Stimulated activated CD4-positive, alpha-beta T cell treated with anti-CD3 and anti-CD28 coated beads, Interleukin-4, amount 100 ng/mL, for 48 hours (primary cell): ENCODE measurements around the gene SNX1.
"Not testable (repeated sequence)": the region's sequence is repeated elsewhere in the genome, so short reads cannot be mapped to it uniquely, and the experiment has no call there.

Source experiments
- DNase-seq, 2 donors: peaks; one replicate each; pipeline ENCODE4 v3.0.0-alpha.2; 2020; ENCODE audit warnings: low read depth in 2 of 2

The SNX1 gene

DNA sequence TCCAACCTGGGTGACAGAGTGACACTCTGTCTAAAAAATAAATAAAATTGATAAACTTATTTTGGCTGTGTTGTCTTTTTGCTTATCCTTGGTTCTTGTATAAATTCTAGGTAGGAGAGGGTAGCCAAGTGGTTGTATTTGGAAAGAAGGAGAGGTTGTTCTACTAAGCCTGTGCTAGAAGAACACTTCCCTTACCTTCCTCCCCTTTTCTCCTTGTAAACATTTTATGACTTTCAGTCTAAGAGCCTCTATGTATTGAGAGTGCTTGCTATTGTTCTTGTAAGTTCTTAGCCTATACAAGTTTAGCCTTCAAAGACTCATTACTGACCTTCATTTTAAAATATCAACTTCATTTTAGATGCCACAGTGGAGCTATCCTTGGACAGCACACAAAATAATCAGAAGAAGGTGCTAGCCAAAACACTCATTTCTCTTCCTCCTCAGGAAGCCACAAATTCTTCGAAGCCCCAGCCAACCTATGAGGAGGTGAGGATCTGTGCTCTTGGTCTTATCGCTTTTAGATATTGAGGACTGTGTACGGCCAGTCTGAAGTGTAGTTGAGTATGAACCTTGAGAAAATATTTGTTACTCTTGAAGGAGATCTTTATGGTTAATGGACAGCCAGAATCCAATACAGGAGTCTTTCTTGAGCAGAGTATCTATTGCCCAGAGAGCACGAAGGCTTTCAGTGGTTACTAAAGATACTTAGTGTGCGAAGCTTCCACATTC is 22.1 kb downstream of the SNX1 start:
- DNase-seq = no peak

DNA sequence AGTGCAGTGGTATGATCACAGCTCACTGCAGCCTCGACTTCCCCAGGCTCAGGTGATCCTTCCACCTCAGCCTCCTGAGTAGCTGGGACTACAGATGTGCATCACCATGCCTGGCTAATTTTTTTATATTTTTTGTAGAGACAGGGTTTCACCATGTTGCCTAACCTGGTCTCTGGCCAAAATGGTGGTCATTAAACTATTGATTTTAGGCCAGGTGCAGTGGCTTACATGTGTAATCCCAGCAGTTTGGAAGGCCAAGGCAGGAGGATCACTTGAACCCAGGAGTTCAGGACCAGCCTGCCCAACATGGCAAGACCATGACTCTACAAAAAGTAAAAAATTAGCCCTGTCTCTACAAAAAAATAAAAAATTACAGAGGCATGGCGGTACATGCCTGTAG is 24.5 kb downstream of the SNX1 start:
- not testable (repeated sequence) for DNase-seq

DNA sequence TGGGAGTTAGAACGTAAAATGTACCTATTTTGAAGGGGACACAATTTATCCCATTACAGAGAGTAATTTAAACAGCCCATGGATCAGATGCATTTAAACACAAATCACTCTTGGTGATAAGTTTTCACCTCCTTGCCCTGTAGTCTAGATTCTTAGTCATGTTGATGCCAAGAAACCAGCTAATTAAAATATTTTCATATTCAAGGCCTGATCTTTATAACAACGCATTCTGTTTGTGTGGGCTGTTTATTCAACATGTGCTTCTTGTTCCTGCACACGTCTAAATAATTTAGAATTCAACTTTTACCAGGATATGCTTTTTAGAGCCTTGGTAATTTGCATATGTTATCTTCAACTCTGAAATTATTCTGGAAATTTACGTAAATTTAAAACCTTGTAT is 25.8 kb downstream of the SNX1 start:
- DNase-seq = no peak

DNA sequence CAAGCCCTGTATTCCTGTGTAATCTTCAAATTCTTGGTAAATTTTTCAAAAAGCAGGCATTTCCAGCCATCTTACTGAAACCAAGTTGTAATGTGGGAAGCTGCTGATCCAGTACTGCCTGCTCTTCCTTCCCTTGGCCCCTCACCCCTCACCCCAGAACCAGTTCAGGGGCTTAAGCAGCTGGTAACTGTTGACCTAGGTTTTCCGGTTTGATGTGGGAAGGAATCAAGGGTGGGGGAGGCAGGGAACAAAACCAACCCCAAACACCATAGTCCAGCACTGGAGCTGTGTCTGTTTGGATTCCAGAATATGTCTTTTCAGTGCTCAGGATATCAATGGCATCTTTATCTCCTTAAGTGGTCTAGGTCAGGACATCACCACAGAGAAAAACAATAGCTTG is 26.7 kb downstream of the SNX1 start:
- no peak for DNase-seq

DNA sequence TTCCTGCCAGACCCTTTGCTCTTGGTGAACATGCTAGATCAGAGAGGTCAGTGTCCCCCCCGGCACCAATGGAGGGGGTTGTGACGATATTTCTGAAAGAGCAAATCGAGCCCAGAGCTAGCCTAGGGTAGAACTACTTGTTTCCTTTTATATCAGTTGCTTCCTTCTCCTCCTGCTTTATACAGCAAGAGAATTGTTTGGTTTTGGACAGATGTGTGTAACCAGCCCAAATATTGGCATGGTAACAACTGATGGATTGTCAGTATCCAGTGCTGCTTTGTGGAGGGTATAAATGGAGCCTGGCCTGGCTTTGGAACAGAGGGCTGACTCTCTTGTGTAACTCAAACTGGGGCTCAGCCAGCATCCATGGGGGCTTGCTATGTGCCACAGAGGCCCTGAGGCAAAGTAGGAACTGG is 27.2 kb downstream of the SNX1 start:
- no peak for DNase-seq

DNA sequence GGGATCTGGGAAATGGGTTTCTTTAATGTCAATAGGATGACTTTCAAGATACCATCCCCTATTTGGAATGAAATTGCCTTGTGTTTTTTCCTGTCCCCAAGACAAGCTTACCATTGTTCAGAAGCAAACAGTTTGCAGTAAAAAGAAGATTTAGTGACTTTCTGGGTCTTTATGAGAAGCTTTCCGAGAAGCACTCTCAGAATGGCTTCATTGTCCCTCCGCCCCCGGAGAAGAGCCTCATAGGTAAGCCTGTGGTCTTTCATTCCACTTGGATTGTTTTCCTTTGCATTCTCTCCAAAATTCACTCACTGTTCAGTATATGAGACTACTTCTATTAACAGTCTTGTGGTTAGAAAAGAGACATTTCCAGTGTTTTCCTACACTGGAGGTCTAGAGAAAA is 30.2 kb downstream of the SNX1 start:
- no peak for DNase-seq

DNA sequence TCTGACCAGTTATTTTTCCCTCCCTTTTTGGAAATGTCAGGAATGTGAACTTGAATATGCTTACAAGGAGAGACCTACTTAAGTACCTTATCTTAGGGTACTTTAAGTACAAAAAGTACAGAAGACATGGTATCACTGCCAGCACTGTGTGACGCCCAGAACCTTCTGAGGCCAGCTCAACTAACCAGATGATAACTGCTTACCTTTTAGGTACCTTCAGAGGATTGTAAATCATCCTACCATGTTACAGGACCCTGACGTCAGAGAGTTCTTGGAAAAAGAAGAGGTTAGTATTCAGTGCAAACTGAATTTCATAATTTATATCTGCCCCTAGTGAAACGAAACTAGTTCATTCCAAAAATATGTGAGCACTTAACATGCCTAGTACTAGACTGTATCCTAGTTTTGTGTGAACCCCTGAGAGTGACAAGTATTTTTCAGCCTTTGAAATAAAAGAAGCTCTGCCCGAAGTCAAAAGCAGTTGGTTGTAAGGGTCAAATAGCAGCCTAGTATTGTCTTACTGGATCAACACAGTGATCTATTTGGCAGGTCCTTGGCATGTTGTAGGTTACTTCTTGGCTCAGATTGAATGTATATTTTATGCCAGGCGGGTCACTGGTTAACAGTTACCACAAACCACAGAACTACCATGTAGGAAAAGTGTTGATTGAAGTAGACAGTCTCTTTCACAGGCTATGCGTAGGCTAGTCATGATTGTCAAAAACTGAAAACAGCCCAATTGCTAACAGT is 31.9 kb downstream of the SNX1 start:
- DNase-seq = no peak

DNA sequence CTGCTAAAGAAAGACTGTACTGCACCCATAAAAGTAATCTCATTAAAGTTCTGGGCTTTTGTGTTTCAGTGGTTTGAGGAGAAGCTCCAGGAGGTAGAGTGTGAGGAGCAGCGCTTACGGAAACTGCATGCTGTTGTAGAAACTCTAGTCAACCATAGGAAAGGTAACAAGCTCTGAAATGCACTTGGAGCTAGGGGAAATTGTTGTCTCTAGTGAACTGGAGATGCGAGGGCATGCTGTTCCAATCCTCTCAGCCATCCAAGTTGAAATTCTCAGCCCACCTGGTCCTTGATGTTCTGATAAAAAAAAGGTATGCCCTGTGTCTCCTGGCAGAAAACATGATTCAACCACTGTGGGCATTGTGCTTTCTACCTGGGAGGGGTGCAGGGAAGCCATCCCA is 34.4 kb downstream of the SNX1 start:
- DNase-seq = no peak

DNA sequence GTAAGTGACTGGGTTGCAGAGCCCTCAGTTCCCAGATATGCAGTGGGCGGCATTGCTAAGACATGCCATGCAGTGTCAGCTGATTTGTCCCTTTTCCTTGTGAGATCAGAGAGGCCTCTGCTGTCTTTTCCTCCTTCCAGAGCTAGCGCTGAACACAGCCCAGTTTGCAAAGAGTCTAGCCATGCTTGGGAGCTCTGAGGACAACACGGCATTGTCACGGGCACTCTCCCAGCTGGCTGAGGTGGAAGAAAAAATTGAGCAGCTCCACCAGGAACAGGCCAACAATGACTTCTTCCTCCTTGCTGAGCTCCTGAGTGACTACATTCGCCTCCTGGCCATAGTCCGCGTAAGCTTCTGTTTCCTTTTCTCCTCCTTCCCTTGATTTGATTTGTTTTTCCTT is 35.8 kb downstream of the SNX1 start:
- no peak for DNase-seq

DNA sequence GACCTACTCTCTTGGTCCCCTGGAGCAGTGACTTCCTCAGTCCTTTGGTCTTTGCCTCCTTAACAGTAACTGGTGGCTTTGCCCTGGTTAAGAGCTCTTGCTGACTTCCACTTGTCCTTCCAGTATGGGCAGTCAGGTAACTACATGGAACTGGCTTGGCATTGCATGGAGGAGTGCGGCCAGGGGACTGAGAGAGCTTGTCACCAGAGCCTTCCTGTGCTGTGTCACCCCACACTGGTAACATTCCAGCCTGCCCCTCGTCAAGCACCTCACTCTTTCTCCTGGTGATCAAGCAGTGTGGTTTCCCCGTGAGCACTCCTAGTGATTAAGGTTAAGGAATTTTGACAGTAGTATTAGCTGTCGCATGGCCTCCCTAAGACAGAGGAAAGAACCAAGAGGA is 36.4 kb downstream of the SNX1 start:
- DNase-seq = no peak

DNA sequence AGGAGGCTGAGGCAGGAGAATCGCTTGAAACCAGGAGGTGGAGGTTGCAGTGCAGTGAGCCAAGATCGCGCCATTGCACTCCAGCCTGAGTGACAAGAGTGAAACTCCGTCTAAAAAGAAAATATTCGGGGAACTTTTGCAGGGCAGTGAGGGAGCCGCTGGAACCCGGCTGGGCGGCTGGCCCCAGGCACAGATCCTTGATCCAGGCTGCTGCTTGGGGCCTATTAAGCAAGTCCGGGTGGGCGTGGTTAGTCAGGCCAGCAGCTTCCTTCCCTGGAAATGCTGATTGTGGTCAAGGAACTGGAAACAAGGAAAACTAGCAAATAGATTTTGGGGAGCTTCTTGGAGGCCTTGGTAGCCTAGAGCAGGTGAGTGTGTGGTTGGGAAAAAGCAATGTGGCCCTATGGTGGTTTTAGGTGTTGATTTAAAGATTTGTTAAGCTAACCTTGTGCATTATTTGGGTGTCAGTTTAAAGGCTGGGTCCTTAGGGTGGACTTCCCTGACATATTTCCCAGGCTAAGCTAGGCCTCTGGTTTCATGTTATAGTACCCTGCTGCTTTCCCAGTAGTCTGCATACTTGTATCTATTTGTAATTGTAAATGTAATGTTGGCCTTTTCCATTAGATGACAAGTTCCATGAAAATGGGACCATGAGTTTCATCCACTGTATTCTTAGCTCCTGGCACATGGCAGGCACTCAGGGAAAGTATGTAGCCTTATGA is 38.0 kb downstream of the SNX1 start:
- no peak for DNase-seq

DNA sequence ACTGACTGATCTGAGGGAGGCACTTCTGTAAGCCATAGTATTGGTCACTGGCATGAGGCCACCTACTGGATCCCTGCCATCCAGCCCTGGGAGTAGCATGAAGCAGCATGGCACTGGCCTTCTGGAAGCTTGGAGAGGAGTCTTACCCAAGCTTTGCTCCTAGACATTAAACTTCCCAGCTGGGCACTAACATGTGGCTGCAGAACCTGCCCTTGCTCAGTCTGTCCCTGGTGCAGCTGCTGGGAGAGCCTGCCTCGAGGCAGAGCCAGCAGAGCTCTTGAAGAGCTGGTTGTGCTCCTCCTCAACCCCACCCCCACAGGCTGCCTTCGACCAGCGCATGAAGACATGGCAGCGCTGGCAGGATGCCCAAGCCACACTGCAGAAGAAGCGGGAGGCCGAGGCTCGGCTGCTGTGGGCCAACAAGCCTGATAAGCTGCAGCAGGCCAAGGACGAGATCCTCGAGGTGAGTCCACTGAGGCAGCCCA is 38.6 kb downstream of the SNX1 start:
- DNase-seq = no peak

DNA sequence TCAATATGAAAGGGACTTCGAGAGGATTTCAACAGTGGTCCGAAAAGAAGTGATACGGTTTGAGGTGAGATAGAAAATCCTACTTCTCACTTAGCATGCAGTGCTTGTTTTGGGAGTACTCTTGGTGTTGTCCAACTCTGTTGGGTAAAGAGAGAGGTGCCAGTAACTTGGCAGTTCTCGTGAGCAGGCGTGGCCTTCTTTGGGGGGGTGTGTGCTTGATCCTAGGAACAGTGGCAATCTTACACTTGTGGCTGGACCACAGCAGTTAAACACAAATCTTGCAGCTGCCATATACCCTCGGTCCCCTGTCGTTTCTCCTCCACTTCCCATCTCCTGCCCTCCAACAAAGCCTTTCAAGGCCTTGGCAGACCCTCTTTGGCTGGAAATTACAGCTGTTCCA is 40.6 kb downstream of the SNX1 start:
- no peak for DNase-seq

DNA sequence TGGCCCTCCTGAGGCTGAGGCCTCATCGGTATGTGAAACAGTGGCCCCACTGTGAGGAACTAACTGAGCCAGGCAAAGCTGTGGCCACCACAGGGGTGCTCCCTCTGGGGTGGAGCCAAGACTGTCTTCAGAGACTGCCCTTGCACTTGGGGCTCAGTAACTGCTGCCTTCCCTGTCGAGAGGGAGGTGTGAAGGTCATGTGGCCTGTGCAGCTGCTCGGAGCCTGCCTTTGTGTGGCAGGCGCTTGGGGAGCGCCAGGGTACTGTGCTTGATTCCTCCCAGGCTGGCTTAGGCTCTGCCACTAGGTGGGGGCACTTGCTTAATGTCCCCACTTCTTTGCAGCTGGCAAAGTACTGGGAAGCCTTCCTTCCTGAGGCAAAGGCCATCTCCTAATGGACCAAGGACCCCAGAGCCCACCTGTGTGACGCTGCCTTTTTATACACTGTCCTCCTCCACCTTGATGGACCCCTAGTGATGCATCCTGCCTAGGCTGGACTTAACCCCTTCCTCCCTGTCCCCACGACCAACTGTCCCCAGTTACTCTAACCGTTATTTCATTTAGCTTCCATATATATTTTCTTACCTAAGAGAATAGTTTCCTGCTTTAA is 41.5 kb downstream of the SNX1 start:
- DNase-seq = no peak

DNA sequence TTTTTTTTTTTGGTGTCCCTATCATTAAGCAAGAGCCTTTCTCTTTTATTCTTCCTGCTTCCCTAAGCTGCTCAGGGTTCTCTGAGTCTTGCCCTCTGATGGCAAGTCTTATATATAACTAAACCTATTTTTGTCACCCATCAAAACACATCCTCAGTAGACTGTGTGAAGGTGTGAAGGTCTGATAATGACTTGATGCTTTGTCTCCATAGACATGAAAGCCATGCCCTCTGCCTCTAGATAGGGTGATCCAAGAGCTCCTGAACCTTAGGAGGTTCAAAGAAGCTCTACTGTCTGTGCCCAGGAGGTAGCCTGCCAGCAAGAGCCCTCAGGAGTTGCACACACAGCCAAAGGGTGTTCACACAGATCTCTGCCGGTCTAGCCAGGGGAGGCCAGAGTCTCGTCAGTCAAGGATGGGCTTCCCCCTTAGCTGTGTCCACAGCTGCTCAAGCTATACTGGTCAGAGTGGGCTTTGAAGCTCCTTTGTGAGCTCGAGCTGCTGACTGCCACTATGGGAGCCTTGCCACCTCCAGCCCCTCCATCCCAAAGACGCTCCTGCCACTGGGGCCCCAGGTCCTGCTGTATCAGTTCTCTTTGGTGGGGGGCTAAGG is 42.7 kb downstream of the SNX1 start:
- no peak for DNase-seq

DNA sequence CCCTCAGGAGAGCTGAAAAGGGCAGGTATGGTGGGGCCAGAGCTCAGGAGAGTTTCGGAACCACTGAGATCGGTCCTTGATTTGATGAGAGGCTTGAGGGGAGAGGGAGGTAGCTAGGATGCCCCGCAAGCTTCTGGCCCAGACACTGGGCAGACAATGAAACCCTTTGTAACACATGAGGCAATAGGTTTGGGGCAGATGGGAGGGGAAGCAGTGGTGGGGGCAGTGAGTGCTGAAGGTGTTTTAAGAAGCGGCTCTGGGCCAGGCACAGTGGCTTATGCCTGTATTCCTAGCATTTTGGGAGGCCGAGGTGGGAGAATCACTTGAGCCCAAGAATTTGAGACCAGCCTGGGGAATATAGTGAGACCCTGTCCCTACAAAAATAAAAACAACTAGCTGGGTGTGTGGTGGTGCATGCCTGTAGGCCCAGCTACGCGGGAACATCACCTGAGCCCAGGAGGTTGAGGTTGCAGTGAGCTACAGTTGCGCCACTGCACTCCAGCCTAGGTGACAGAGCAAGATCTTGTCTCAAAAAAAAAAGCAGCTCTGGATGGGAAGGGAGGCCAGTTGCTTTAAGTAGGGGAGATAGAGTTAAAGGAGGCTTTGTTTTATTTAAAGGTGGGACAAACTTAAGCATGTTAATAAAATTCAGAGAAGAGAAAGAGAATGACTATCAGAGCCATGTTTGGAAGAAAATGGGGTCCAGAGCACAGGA is 46.2 kb downstream of the SNX1 start:
- no peak for DNase-seq

DNA sequence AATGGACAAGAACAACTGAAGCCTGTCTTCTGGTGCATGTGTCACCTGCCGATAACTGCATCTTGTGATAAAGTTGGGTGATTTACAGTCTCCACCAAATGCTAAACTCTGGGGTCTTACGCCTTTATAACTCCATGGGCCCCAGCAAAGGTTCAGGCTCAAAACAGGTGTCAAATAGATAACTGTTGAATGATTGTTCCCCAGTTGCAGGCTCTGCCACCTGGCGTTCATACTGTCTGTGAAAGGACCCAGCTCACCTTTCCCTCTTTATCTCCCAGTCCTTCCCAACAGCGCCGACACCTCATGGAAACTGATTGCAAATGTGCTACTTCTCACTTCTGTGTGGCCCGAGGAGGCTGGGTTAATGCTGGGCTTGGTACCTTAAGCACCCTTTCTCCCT is 47.5 kb downstream of the SNX1 start:
- no peak for DNase-seq

DNA sequence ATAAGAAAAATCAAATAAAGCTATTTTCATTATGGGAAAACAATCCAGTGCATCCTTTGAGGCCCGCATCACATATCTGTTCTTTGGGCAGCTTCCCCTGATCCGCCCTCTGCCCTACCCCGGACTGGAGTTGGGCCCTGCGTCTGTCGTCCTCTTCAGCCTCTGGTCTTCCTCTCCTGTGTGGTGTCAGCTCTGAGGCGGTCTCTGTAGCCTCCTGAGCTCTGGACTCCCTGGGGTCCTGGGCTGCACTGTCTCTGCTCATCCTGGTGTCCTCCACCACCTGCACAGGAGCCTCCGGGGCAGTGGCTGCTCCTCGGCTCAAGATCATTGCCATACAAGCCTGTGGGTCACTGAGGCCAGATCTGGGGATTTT is 48.4 kb downstream of the SNX1 start:
- DNase-seq = no peak

DNA sequence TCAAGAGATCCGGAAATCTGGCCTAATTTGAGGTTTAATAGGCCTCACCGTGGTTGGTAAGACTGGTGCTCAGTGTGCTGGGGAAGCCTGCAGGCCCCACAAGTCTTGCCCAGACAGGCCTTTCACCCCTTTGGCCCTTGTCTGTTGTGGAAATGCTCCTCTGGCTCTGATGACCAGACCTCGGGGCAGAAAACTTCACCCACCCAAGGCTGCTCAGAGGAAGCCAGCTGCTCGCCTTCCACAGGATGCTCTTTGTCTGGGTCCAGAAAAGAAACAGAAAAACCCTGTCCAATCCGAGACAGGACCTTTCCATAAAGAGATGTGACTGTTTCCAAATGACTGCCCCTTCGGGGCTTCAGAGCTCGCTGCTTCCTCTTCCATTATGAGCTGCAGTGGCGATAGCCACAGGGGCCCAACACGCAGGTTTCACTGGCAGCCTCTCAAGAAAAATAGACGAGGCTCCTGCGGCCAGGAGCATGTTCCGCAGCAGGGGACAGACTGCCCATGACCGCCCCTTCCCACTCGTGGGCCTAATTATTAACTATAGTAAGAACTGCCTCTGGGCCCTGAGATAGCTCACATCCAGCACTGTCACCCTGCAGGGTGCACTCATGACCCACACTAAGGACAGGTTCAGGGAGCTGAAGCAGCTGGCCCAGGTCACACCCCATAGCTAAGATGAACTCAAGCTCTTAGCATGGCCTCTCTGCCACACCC is 48.9 kb downstream of the SNX1 start:
- DNase-seq = no peak

DNA sequence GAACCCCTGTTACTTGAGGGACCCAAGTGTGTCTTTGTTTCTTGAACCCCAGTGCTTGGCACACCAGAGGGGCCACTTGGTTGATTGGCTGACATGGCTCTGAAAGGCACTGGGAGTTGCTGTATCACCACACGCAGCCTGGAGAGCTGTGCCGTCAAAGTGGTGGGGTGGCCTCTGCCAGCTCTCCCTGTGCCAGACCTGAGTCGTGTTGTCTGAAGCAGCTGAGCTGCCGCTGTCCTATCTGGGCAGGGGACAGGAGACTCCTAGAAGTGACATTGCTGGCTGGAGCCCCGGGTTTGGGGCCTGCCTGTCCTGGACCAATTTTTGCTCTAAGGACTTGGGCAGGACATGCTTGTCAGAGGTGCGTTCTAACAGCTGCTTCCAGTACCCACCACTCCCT is 50.3 kb downstream of the SNX1 start:
- no peak for DNase-seq

DNA sequence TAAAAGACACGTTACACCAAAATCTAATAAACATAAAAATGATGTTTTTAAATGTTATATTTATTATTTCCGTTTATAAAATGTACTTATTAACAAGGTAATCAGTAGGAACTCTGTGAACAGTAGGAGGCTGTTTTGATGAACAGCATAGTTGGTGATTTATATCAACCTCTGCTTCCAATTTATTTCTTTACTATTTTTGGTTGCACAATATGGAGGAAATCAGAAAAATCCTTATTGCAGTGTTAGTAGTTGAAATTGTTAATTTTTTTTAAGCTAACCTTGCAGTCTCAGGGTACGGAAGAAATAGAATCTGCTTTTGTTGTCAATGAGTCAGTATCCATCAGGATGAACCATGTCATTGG is 50.7 kb downstream of the SNX1 start:
- DNase-seq = no peak
